GM19455 (cell line): ENCODE data around the gene MVB12A.

Experiments used
- ATAC-seq: cut with Tn5 transposase; IDR thresholded peaks from one replicate; pipeline ENCODE4 v1.9.1; 2021; ENCODE audit not compliant: unreplicated experiment

Gene MVB12A

GRCh38 chr19:17404621-17405249 is 15.1 kb upstream of the MVB12A start:
- no peak for ATAC-seq

GRCh38 chr19:17405250-17406045 is 14.4 kb upstream of the MVB12A start, which contains the start of gene BST2:
Gene BST2 (minus strand): TSS chr19:17405630. CDS start chr19:17405575, 55 bp downstream.
- peak; percentile 74 for ATAC-seq

- ATAC-seq: peak; percentile 15
These were observed 13.6 kb upstream of the MVB12A start for GRCh38 chr19:17406046-17406886.

- no peak for ATAC-seq
These were observed 13.0 kb upstream of the MVB12A start for GRCh38 chr19:17406887-17407196.

- no peak for ATAC-seq
These were observed 9.9 kb upstream of the MVB12A start for GRCh38 chr19:17409990-17410389.

- no peak for ATAC-seq
These were observed 8.0 kb upstream of the MVB12A start for GRCh38 chr19:17411801-17412200.

GRCh38 chr19:17414097-17414496 is 5.8 kb upstream of the MVB12A start:
- ATAC-seq: no peak

- ATAC-seq: no peak
These were observed 4.7 kb upstream of the MVB12A start for GRCh38 chr19:17415121-17415520.

GRCh38 chr19:17418710-17419109 is 1.1 kb upstream of the MVB12A start:
- ATAC-seq: no peak

GRCh38 chr19:17419154-17419620 is 660 bp upstream of the MVB12A start:
- no peak for ATAC-seq

GRCh38 chr19:17420475-17420924 is 653 bp downstream of the MVB12A start:
- ATAC-seq: peak; percentile 13

- no peak for ATAC-seq
These were observed 2.1 kb downstream of the MVB12A start for GRCh38 chr19:17421942-17422341.

- no peak for ATAC-seq
These were observed 3.8 kb downstream of the MVB12A start for GRCh38 chr19:17423429-17424208.

- ATAC-seq: no peak
These were observed 5.0 kb downstream of the MVB12A start for GRCh38 chr19:17424743-17425365.

- no peak for ATAC-seq
These were observed 9.8 kb downstream of the MVB12A start for GRCh38 chr19:17429641-17430113.

GRCh38 chr19:17431417-17431816 is 11.6 kb downstream of the MVB12A start:
- no peak for ATAC-seq

- no peak for ATAC-seq
These were observed 15.4 kb downstream of the MVB12A start for GRCh38 chr19:17435218-17435617.

GRCh38 chr19:17436094-17436873 is 16.4 kb downstream of the MVB12A start:
- no peak for ATAC-seq

GRCh38 chr19:17436874-17437267 is 17.0 kb downstream of the MVB12A start:
- ATAC-seq: no peak
